CD4-positive, alpha-beta T cell treated with Interleukin-1 beta for 1 hour (primary cell): Measurements from ENCODE around the gene PPDPF.
A peak's percentile ranks its signal among the peaks of the same experiment; 100 is the strongest.

Experiments used
- DNase-seq, 2 donors: peaks; one replicate each; pipeline ENCODE4 v3.0.0-alpha.2; 2020 to 2022

PPDPF gene

GRCh38 chr20:63539092-63539430, 18.5 kb downstream of the PPDPF start:
- no peak for DNase-seq

DNA sequence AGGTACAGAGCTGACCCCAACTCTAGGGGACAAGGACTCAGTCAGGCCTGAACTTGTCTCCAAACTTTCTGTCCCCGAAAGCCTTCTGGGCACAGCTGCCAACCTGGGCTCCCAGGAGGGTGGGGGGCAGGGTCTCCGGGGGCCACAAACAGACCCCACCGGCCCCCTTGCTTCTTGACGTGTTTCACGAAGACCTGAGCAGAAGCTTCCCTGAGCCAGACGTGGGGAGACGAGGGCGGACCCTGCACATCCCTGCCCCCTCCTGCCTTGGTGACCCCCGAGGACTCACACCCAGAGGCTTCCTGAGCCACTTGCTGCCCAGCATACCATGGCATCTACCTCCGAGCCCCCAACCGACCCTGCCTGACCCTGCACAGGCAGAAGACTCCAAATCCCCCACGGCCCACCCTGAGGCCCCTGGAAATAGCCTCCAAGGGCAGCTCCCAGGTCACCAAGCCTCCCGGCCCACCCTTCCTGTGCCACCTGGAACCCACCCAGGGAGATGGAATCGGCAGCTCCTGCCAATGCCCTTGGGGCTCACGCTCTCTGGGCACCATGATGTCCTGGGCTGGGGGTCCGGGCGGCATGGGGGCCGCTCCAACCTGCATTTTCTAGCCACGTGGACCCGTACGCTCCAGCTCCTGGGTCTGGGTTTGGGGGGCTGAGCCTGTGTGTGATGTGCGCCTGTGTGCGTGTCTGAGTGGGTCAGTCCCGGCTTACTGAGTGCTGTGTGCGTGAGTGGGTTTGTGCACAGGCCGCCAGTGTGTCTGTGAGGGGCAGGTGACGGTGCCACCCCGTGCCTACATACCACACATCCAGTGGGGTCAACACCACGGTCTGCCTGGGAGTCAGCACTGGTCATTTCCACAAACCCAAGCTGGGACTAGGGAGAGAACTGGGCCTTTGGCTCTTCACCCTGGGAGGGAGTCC, 19.1 kb downstream of the PPDPF start:
- no peak for DNase-seq

- no peak for DNase-seq
Observed at GRCh38 chr20:63540417-63541186, 20.0 kb downstream of the PPDPF start.

DNA sequence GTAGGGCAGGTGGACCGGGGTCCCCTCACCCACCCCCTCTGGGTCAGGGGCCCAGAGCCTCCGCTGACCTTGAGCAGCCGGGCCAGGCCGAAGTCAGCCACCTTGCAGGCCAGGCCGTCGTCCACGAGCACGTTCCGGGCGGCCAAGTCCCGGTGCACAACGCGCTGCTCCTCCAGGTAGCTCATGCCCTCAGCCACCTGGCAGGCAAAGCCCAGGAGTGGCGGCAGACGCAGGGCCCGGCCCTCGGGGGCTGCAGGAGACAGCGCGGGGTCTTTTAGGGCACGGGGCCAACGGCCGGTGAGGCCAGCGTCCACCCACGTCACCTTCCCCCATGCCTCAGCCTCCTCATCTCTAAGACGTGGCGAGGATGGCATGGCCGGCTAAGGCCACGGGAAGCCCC, 20.8 kb downstream of the PPDPF start:
- no peak for DNase-seq

- no peak for DNase-seq
Observed at GRCh38 chr20:63542031-63542559, 21.5 kb downstream of the PPDPF start.

DNA sequence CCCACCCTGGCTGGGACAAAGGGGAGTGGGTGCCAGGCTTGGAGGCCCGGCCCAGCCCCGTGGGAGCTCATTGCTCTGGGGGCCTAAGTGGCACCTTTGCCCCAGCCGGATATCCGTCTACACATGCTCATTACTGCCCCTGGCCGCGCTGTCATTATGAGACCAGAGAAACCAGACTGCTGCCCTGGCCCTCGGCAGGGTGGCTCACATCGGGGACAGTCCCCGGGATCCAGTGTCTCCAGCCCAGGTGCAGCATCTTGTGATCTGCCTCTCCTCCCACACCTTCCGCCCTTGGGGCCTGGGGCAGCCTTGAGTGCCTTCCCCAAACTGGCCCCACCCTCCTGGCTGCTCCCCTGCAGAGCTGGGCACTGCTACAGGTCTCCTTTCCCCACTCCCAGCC, 22.1 kb downstream of the PPDPF start:
- peak in 1 of 2 donors; percentile 42 for DNase-seq

- no peak for DNase-seq
Observed at GRCh38 chr20:63543131-63543530, 22.6 kb downstream of the PPDPF start.

GRCh38 chr20:63543733-63544132, 23.2 kb downstream of the PPDPF start:
- no peak for DNase-seq

- DNase-seq = no peak
Observed at GRCh38 chr20:63544241-63544957, 23.8 kb downstream of the PPDPF start.

- no peak for DNase-seq
Observed at GRCh38 chr20:63544958-63545516, 24.5 kb downstream of the PPDPF start.

DNA sequence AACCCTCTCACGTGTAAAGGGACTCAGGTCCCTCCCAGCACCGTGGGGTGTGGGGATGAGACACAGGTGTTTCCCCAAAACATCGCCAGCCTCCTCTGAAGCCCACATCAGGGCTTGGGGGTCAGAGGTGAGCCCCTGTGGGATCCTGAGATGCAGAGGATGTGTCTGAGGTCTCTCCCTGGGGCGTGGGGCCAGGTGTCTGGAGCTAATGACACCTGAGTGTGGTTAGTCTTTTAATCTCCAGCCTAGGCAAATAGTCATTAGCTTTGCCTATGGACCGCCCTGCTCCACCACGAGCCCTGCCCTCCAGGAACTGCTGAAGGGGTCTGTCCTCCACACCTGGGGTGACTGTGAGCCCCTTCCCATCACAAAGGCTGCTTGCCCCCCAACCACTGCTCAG, 25.2 kb downstream of the PPDPF start:
- DNase-seq = no peak

DNA sequence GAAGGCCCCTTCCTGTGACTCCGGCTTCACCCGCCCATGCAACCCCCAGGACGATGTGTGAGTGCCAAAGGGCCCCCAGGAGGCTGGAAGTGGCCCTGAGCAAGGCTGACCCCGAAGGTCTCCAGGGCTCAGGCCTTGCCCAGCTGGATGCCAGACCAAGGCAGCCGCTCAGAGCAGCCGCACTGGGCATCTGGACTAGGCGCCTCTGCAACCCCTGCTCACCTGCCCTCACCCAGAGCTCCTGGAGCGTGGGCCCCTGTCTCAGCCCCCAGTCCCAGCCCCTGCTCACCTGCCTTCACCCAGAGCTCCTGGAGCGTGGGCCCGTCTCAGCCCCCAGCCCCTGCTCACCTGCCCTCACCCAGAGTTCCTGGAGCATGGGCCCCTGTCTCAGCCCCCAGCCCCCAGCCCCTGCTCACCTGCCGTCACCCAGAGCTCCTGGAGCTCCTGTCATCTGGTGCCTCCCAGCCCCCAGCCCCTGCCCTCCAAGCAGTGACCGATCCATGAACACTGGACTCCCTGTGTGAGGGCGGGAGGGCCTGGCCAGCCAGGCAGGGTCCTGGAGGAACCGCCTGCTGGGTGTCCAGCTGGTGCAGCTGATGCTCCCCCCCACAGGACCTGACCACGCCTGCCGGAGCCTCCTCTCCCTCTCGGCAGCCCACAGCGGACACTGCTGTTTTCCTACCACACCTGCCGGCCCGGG, 25.8 kb downstream of the PPDPF start:
- no peak for DNase-seq

- no peak for DNase-seq
Observed at GRCh38 chr20:63546956-63547724, 26.6 kb downstream of the PPDPF start.

GRCh38 chr20:63547725-63548480, 27.3 kb downstream of the PPDPF start, which contains the start of gene SRMS:
Gene SRMS (minus strand): TSS chr20:63547749. CDS start chr20:63547463, 286 bp downstream.
- no peak for DNase-seq

DNA sequence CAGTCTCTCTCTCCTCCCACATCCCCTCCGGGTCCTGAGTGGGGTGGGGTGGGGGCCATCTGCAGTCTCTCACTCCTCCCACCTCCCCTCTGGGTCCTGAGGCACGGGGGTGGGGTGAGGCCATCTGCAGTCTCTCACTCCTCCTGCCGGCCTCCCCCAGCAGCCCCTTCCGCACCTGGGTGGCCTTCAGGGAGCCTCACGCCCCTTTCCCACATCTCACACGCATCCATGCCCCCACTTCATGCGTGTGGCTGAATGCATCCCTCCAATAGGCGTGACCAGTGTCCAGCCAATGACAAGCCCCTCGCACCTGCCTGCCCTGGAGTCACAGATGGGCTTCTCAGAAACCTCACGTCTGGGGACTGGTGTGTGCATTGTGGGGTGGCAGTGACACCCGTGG, 28.0 kb downstream of the PPDPF start:
- DNase-seq = no peak

DNA sequence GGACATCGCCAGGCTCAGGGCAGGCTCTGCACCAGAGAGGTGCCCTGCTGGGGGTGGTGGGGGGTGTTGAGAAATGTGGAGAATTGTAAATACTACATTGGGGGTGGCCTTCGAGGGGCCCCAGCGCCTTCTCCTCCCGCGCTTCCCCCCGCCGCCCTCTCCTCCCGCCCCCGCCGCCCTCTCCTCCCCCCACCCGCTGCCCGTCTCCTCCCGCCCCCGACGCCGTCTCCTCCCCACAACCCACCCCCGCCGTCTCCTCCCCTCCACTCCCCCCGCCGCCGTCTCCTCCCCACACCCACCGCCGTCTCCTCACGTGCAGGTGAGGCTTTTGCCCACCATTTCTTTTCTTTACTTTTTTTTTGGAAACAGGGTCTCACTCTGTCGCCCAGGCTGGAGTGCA, 28.5 kb downstream of the PPDPF start:
- no peak for DNase-seq

- no peak for DNase-seq
Observed at GRCh38 chr20:63549679-63550282, 29.2 kb downstream of the PPDPF start.

- DNase-seq = no peak
Observed at GRCh38 chr20:63551068-63551467, 30.5 kb downstream of the PPDPF start.

- peak; percentile 70 to 71 for DNase-seq
Observed at GRCh38 chr20:63552481-63553249, 32.1 kb downstream of the PPDPF start.
